ENCODE results near the gene GSDME. TPM values are rescaled to one million over a fixed set of nuclear protein-coding genes. Genes with fewer than 3 reads are reported as not detected.

Gene GSDME
- total and polyA plus RNA-seq, 3 experiments from 2014 or later: 0.26 to 3.9 (median 3.7) TPM

Other genes starting within 250 kb of the GSDME start
- 10 to 100 TPM; 36.6 to 38.2 TPM for gene PALS2, start 184.0 kb downstream of the GSDME start, total RNA-seq
- gene PALS2, start 184.0 kb downstream of the GSDME start, polyA plus RNA-seq: 14.8 TPM
- gene OSBPL3, start 222.7 kb upstream of the GSDME start, total RNA-seq: 10 to 100 TPM; 71.7 to 72.5 TPM
- gene OSBPL3, start 222.7 kb upstream of the GSDME start, polyA plus RNA-seq: 16.4 TPM